NB4 (cell line): ENCODE measurements around the gene RAB3B.

Source experiments
- CTCF ChIP-seq: IDR thresholded peaks from one replicate; pipeline ENCODE4 v1.5.1; 2012; ENCODE audit warnings: low read depth, low read length
- MAX ChIP-seq: IDR thresholded peaks from 2 replicates; pipeline ENCODE4 v1.6.1; 2011; ENCODE audit warnings: low read depth, low read length
- POLR2A ChIP-seq: IDR thresholded peaks from 2 replicates; pipeline ENCODE4 v1.6.1; 2011; ENCODE audit warnings: mild to moderate bottlenecking; ENCODE audit not compliant: insufficient read length; ENCODE audit errors: extremely low read depth

GRCh38 chr1:51950701-51951100 lies 39.8 kb downstream of the RAB3B start:
- TF ChIP-seq MAX, result no peak
- TF ChIP-seq POLR2A, result no peak
- TF ChIP-seq CTCF, result no peak
